Activated CD4-positive, alpha-beta T cell treated with anti-CD3 and anti-CD28 coated beads, Interleukin-2, amount 50 U/mL, for 4 hours (primary cell): ENCODE results near the gene GRM2.
A peak's percentile ranks its signal among the peaks of the same experiment; 100 is the strongest.

ENCODE experiments used
- DNase-seq, 2 experiments: peaks; one replicate each; pipeline ENCODE4 v3.0.0-alpha.2; 2020

The GRM2 gene

GRCh38 chr3:51706788-51707731 is at the start of gene GRM2:
Gene GRM2 (plus strand): TSS chr3:51707068. CDS start chr3:51708984, 1,916 bp downstream.
- no peak for DNase-seq

- no peak for DNase-seq
Measured at GRCh38 chr3:51657234-51657633, 49.6 kb upstream of the GRM2 start.

GRCh38 chr3:51659942-51660341 is 46.9 kb upstream of the GRM2 start:
- DNase-seq: no peak

GRCh38 chr3:51662456-51662855 is 44.4 kb upstream of the GRM2 start:
- no peak for DNase-seq

GRCh38 chr3:51668756-51669155 is 38.1 kb upstream of the GRM2 start:
- DNase-seq: no peak

- peak; percentile 78 to 79 for DNase-seq
Measured at GRCh38 chr3:51669241-51670052, 37.4 kb upstream of the GRM2 start.

GRCh38 chr3:51670053-51670822 is 36.6 kb upstream of the GRM2 start:
- DNase-seq: no peak

GRCh38 chr3:51670823-51671733 is 35.8 kb upstream of the GRM2 start, which contains the start of gene TEX264:
Gene TEX264 (plus strand): TSS chr3:51671252. CDS start chr3:51674305, 3,053 bp downstream.
- DNase-seq: peak; percentile 88 to 91

GRCh38 chr3:51671734-51672475 is 35.0 kb upstream of the GRM2 start:
- peak; percentile 40 to 41 for DNase-seq

GRCh38 chr3:51673181-51673801 is 33.6 kb upstream of the GRM2 start:
- no peak for DNase-seq

- DNase-seq: no peak
Measured at GRCh38 chr3:51673802-51674654, 32.8 kb upstream of the GRM2 start.

- peak in 1 of 2 experiments; percentile 11 for DNase-seq
Measured at GRCh38 chr3:51675201-51675611, 31.7 kb upstream of the GRM2 start.

GRCh38 chr3:51676102-51676640 is 30.7 kb upstream of the GRM2 start:
- no peak for DNase-seq

- DNase-seq: no peak
Measured at GRCh38 chr3:51677358-51677757, 29.5 kb upstream of the GRM2 start.

GRCh38 chr3:51678186-51678585 is 28.7 kb upstream of the GRM2 start:
- DNase-seq: no peak

- no peak for DNase-seq
Measured at GRCh38 chr3:51678641-51679040, 28.2 kb upstream of the GRM2 start.

- no peak for DNase-seq
Measured at GRCh38 chr3:51679318-51679717, 27.6 kb upstream of the GRM2 start.

- DNase-seq: no peak
Measured at GRCh38 chr3:51679777-51680176, 27.1 kb upstream of the GRM2 start.

GRCh38 chr3:51680196-51680595 is 26.7 kb upstream of the GRM2 start:
- DNase-seq: no peak
